ENCODE results near the gene ZNF585A.
"Not testable (repeated sequence)": the region's sequence is repeated elsewhere in the genome, so short reads cannot be mapped to it uniquely, and the experiment has no call there.

The ZNF585A gene

DNA sequence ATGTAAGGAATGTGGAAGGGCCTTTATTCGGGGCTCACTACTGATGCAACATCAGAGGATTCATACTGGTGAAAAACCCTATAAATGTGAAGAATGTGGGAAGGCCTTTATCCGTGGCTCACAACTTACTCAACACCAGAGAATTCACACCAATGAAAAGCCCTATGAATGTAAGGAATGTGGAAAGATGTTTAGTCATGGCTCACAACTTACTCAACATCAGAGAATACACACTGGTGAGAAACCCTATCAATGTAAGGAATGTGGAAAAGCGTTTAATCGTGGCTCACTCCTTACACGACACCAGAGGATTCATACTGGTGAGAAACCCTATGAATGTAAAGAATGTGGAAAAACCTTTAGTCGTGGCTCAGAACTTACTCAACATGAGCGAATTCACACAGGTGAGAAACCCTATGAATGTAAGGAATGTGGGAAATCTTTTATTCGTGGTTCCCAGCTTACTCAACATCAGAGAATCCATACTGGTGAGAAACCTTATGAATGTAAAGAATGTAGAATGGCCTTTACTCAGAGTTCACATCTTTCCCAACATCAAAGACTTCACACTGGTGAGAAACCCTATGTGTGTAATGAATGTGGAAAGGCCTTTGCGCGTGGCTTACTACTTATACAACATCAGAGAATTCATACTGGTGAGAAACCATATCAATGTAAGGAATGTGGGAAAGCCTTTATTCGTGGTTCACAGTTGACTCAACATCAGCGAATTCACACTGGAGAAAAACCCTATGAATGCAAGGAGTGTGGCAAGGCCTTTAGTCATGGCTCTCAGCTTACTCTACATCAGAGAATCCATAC lies 44.3 kb downstream of the ZNF585A start (continued):
- TF ChIP-seq, protein P1, sequence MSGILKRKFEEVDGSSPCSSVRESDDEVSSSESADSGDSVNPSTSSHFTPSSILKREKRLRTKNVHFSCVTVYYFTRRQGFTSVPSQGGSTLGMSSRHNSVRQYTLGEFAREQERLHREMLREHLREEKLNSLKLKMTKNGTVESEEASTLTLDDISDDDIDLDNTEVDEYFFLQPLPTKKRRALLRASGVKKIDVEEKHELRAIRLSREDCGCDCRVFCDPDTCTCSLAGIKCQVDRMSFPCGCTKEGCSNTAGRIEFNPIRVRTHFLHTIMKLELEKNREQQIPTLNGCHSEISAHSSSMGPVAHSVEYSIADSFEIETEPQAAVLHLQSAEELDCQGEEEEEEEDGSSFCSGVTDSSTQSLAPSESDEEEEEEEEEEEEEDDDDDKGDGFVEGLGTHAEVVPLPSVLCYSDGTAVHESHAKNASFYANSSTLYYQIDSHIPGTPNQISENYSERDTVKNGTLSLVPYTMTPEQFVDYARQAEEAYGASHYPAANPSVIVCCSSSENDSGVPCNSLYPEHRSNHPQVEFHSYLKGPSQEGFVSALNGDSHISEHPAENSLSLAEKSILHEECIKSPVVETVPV (CRISPR knock-in tag; IDR thresholded peaks at IDR 0.05): no peak
- TF ChIP-seq ZFP30 (CRISPR knock-in tag; IDR thresholded peaks at IDR 0.05): no peak
- no peak for TF ChIP-seq SNAI2 (CRISPR knock-in tag; IDR thresholded peaks at IDR 0.05)

DNA sequence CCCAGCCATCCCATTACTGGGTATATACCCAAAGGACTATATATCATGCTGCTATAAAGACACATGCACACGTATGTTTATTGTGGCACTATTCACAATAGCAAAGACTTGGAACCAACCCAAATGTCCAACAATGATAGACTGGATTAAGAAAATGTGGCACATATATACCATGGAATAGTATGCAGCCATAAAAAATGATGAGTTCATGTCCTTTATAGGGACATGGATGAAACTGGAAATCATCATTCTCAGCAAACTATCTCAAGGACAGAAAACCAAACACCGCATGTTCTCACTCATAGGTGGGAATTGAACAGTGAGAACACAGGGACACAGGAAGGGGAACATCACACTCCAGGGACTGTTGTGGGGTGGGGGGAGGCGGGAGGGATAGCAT lies 50.4 kb downstream of the ZNF585A start:
- not testable (repeated sequence) for ATAC-seq

DNA sequence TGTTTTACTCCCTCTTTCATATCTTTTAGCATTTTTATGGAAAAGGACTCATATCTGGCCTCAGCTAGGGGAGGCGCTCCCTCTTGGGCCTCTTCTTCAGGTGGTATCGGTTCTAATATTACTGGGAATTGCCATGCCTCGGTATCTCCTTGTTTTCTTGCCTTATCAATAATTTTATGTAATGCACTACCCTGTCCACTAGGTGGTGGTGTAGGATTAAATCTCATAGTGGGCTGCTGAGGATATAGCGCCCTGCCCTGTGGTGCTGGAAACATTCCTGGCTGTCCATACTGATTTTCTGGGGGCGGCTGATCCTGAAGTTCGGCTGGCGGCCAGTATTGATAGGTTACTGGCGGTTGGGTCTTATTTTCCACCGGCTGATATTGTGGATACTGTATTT lies 58.5 kb downstream of the ZNF585A start:
- no peak for ATAC-seq
- TF ChIP-seq BACH2 (CRISPR knock-in tag; IDR thresholded peaks at IDR 0.05; ENCODE audit: borderline replicate concordance): no peak
- TF ChIP-seq ESRRG (CRISPR knock-in tag; IDR thresholded peaks at IDR 0.05): no peak
- TF ChIP-seq ZFP3 (CRISPR knock-in tag; IDR thresholded peaks at IDR 0.05): no peak
- no peak for TF ChIP-seq RARB (CRISPR knock-in tag; IDR thresholded peaks at IDR 0.05)
- no peak for TF ChIP-seq ZNF8 (CRISPR knock-in tag; IDR thresholded peaks at IDR 0.05)
- no peak for TF ChIP-seq SNAI2 (CRISPR knock-in tag; IDR thresholded peaks at IDR 0.05)
- no peak for TF ChIP-seq ZNF565 (CRISPR knock-in tag; conservative IDR thresholded peaks at IDR 0.05; ENCODE audit: low read depth)
- TF ChIP-seq, protein P1 (CRISPR knock-in tag; IDR thresholded peaks at IDR 0.05): no peak
- TF ChIP-seq, protein P2, sequence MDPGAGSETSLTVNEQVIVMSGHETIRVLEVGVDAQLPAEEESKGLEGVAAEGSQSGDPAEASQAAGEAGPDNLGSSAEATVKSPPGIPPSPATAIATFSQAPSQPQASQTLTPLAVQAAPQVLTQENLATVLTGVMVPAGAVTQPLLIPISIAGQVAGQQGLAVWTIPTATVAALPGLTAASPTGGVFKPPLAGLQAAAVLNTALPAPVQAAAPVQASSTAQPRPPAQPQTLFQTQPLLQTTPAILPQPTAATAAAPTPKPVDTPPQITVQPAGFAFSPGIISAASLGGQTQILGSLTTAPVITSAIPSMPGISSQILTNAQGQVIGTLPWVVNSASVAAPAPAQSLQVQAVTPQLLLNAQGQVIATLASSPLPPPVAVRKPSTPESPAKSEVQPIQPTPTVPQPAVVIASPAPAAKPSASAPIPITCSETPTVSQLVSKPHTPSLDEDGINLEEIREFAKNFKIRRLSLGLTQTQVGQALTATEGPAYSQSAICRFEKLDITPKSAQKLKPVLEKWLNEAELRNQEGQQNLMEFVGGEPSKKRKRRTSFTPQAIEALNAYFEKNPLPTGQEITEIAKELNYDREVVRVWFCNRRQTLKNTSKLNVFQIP (CRISPR knock-in tag; IDR thresholded peaks at IDR 0.05; ENCODE audit: borderline replicate concordance, low read depth): no peak
- TF ChIP-seq, protein P3, sequence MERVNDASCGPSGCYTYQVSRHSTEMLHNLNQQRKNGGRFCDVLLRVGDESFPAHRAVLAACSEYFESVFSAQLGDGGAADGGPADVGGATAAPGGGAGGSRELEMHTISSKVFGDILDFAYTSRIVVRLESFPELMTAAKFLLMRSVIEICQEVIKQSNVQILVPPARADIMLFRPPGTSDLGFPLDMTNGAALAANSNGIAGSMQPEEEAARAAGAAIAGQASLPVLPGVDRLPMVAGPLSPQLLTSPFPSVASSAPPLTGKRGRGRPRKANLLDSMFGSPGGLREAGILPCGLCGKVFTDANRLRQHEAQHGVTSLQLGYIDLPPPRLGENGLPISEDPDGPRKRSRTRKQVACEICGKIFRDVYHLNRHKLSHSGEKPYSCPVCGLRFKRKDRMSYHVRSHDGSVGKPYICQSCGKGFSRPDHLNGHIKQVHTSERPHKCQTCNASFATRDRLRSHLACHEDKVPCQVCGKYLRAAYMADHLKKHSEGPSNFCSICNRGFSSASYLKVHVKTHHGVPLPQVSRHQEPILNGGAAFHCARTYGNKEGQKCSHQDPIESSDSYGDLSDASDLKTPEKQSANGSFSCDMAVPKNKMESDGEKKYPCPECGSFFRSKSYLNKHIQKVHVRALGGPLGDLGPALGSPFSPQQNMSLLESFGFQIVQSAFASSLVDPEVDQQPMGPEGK (CRISPR knock-in tag; IDR thresholded peaks at IDR 0.05; ENCODE audit: borderline replicate concordance): no peak
- no peak for TF ChIP-seq OSR1 (CRISPR knock-in tag; IDR thresholded peaks at IDR 0.05)
- no peak for TF ChIP-seq ZFP30 (CRISPR knock-in tag; IDR thresholded peaks at IDR 0.05)
- TF ChIP-seq ISL1 (CRISPR knock-in tag; IDR thresholded peaks at IDR 0.05): no peak
- TF ChIP-seq GLIS3 (CRISPR knock-in tag; IDR thresholded peaks at IDR 0.05): no peak
- TF ChIP-seq, protein P4, sequence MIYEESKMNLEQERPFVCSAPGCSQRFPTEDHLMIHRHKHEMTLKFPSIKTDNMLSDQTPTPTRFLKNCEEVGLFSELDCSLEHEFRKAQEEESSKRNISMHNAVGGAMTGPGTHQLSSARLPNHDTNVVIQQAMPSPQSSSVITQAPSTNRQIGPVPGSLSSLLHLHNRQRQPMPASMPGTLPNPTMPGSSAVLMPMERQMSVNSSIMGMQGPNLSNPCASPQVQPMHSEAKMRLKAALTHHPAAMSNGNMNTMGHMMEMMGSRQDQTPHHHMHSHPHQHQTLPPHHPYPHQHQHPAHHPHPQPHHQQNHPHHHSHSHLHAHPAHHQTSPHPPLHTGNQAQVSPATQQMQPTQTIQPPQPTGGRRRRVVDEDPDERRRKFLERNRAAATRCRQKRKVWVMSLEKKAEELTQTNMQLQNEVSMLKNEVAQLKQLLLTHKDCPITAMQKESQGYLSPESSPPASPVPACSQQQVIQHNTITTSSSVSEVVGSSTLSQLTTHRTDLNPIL (CRISPR knock-in tag; IDR thresholded peaks at IDR 0.05; ENCODE audit: low read depth): no peak
- TF ChIP-seq, protein P5, sequence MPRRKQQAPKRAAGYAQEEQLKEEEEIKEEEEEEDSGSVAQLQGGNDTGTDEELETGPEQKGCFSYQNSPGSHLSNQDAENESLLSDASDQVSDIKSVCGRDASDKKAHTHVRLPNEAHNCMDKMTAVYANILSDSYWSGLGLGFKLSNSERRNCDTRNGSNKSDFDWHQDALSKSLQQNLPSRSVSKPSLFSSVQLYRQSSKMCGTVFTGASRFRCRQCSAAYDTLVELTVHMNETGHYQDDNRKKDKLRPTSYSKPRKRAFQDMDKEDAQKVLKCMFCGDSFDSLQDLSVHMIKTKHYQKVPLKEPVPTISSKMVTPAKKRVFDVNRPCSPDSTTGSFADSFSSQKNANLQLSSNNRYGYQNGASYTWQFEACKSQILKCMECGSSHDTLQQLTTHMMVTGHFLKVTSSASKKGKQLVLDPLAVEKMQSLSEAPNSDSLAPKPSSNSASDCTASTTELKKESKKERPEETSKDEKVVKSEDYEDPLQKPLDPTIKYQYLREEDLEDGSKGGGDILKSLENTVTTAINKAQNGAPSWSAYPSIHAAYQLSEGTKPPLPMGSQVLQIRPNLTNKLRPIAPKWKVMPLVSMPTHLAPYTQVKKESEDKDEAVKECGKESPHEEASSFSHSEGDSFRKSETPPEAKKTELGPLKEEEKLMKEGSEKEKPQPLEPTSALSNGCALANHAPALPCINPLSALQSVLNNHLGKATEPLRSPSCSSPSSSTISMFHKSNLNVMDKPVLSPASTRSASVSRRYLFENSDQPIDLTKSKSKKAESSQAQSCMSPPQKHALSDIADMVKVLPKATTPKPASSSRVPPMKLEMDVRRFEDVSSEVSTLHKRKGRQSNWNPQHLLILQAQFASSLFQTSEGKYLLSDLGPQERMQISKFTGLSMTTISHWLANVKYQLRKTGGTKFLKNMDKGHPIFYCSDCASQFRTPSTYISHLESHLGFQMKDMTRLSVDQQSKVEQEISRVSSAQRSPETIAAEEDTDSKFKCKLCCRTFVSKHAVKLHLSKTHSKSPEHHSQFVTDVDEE (CRISPR knock-in tag; IDR thresholded peaks at IDR 0.05): no peak
- no peak for TF ChIP-seq PPARA (CRISPR knock-in tag; IDR thresholded peaks at IDR 0.05; ENCODE audit: borderline replicate concordance)

DNA sequence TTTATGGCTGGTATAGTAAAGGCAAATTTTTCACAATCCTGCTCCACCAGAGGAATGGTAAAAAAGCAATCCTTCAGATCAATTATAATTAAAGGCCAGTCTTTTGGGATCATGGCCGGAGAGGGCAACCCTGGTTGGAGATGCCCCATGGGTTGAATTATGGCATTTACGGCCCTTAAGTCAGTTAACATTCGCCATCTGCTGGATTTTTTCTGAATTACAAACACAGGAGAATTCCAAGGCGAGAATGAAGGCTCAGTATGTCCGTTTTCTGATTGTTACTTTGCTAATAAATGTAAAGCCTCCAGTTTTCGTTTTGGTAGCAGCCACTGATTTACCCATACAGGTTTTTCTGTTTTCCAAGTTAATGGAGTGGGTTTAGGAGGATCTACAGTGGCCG lies 60.7 kb downstream of the ZNF585A start:
- ATAC-seq: not testable (repeated sequence)

DNA sequence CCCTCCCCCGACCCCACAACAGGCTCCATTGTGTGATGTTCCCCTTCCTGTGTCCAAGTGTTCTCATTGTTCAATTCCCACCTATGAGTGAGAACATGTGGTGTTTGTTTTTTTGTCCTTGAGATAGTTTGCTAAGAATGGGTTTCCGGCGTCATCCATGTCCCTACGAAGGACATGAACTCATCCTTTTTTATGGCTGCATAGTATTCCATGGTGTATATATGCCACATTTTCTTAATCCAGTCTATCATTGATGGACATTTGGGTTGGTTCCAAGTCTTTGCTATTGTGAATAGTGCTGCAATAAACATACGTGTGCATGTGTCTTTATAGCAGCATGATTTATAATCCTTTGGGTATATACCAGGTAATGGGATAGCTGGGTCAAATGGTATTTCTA lies 68.4 kb downstream of the ZNF585A start:
- not testable (repeated sequence) for ATAC-seq
